T-cell (primary cell): ENCODE data around the gene PDGFRA. TPM values are rescaled to one million over a fixed set of nuclear protein-coding genes. Genes with fewer than 3 reads are reported as not detected.

Experiments used
- ATAC-seq, 4 experiments: fragments of 200-7000 bp in 3 of 4; fragments of 150-1000 bp in 1 of 4; cut with Tn5 transposase; replicated peaks in 1 of 4; 1 replicate in 3 of 4; 2 replicates in 1 of 4; pipeline ENCODE4 v1.10.0; 2021; ENCODE audit warnings: moderate library complexity in 3 of 4, mild to moderate bottlenecking in 2 of 4, moderate number of reproducible peaks in 1 of 4
- CTCF ChIA-PET, 2 donors: fragments of 300-600 bp; sonication (Branson Sonifier 250); formaldehyde crosslinking; loops; one replicate each; lab custom pipeline; 2022; ENCODE audit warnings: antibody characterized with exemption in 2 of 2; lab: Charles Lee
- POLR2A ChIA-PET, 2 donors: fragments of 300-600 bp; sonication (Branson Sonifier 250); formaldehyde crosslinking; loops; one replicate each; lab custom pipeline; 2022; ENCODE audit warnings: antibody characterized with exemption in 2 of 2; lab: Charles Lee
- DNase-seq, 35 experiments: peaks; one replicate each; pipeline versions ENCODE4 v3.0.0 to v3.0.0-alpha.2; 2013 to 2023
- H3K27ac ChIP-seq: one replicate; pipeline ENCODE4 v1.5.1; 2013; ENCODE audit warnings: low read length
- H3K27me3 ChIP-seq, 2 experiments: replicated peaks in 1 of 2; 1 replicate in 1 of 2; 2 replicates in 1 of 2; pipeline versions ENCODE4 v1.6.1 to v1.7.0; 2013; ENCODE audit warnings: low read length in 1 of 2, mixed read lengths in 1 of 2; ENCODE audit not compliant: control insufficient read depth in 2 of 2, insufficient read depth in 2 of 2; ENCODE audit errors: extremely low read depth in 1 of 2
- H3K36me3 ChIP-seq, 2 donors: 1 replicate in 1 of 2; 2 replicates in 1 of 2; pipeline versions ENCODE4 v1.6.1 to v1.7.0; 2013; ENCODE audit warnings: low read length in 1 of 2; ENCODE audit not compliant: control insufficient read depth in 2 of 2, insufficient read depth in 1 of 2; ENCODE audit errors: extremely low read depth in 1 of 2
- H3K4me1 ChIP-seq, 2 experiments: 1 replicate in 1 of 2; 2 replicates in 1 of 2; pipeline versions ENCODE4 v1.6.1 to v1.7.0; 2013; ENCODE audit warnings: low read length in 2 of 2, mixed read lengths in 1 of 2; ENCODE audit not compliant: insufficient read depth in 2 of 2, control insufficient read depth in 1 of 2; ENCODE audit errors: extremely low read depth in 1 of 2
- H3K4me3 ChIP-seq, 2 donors: 1 replicate in 1 of 2; 2 replicates in 1 of 2; pipeline versions ENCODE4 v1.5.1 to v1.7.0; 2013; ENCODE audit warnings: mild to moderate bottlenecking in 2 of 2, low read length in 1 of 2, moderate library complexity in 1 of 2; ENCODE audit not compliant: control insufficient read depth in 1 of 2; ENCODE audit errors: extremely low read depth in 1 of 2
- H3K9me3 ChIP-seq: 2 replicates; pipeline ENCODE4 v1.7.0; 2013
- H3K27ac Mint-ChIP-seq, 2 donors: one replicate each; pipeline ENCODE4 v1.8.0; 2020 to 2021; ENCODE audit warnings: mild to moderate bottlenecking in 2 of 2, mixed read lengths in 2 of 2
- H3K27me3 Mint-ChIP-seq, 2 donors: one replicate each; pipeline ENCODE4 v1.8.0; 2021 to 2022; ENCODE audit warnings: mixed read lengths in 2 of 2
- H3K36me3 Mint-ChIP-seq: one replicate; pipeline ENCODE4 v1.8.0; 2021; ENCODE audit warnings: mixed read lengths
- H3K4me1 Mint-ChIP-seq, 3 donors: one replicate each; pipeline ENCODE4 v1.8.0; 2020 to 2022; ENCODE audit warnings: mixed read lengths in 3 of 3, mild to moderate bottlenecking in 1 of 3
- H3K4me3 Mint-ChIP-seq, 3 donors: one replicate each; pipeline ENCODE4 v1.8.0; 2020 to 2022; ENCODE audit warnings: mild to moderate bottlenecking in 3 of 3, mixed read lengths in 3 of 3, moderate library complexity in 3 of 3
- H3K9me3 Mint-ChIP-seq, 3 donors: one replicate each; pipeline ENCODE4 v1.8.0; 2020 to 2022; ENCODE audit warnings: mixed read lengths in 3 of 3
- WGBS: methylation state at CpG from one replicate; pipeline ENCODE4 v1.1.5; 2013; ENCODE audit warnings: missing lambda C conversion rate; ENCODE audit not compliant: insufficient coverage; 5-methylcytosine and 5-hydroxymethylcytosine counted together
- total RNA-seq, 35 experiments: library from RNA in 6 of 35; stranded (reverse) in 6 of 35; fragments of 120-200 nt in 1 of 35; gene quantifications; one replicate each; pipeline versions ENCODE4 v1.2.1 to v1.2.4 and lab custom pipeline; 2013 to 2026

Gene PDGFRA
- total RNA-seq, 5 donors from 2014 or later (not counting 1 experiment from before 2014, with no cell fraction given): 0.29 to 0.39 (median 0.32) TPM; not detected in 2

- DNase-seq: no peak
- H3K4me1 Mint-ChIP-seq: no peaks in the 10 kb centered on the region
- Histone ChIP-seq H3K27me3 (peaks cover 0 to 11% of the 10 kb centered on the region in 2 experiments), H3K4me3 (no peak overlapping the region), H3K9me3 (no peaks in the 10 kb centered on the region), H3K36me3 (no peaks in the 10 kb centered on the region), H3K4me1 (no peaks in the 10 kb centered on the region), H3K27ac (no peak overlapping the region)
- ChIA-PET CTCF (no interaction called here), POLR2A (no interaction called here)
- no peak for ATAC-seq
- no peak overlapping the region for H3K4me3 Mint-ChIP-seq
- 39% methylated on average over 12 of the region's 20 CpGs for WGBS
- peaks cover 0 to 1% (median 0%) of the 10 kb centered on the region in 3 donors for H3K9me3 Mint-ChIP-seq
- no peaks in the 10 kb centered on the region for H3K36me3 Mint-ChIP-seq
- peaks cover 32 to 50% of the 10 kb centered on the region in 2 donors for H3K27me3 Mint-ChIP-seq
- H3K27ac Mint-ChIP-seq: no peak overlapping the region
Measured at GRCh38 chr4:54276641-54277430, 47.7 kb downstream of the PDGFRA start.

GRCh38 chr4:54277691-54278090 lies 48.6 kb downstream of the PDGFRA start:
- H3K27me3 Mint-ChIP-seq: peaks cover 26 to 48% of the 10 kb centered on the region in 2 donors
- H3K27ac Mint-ChIP-seq: no peak overlapping the region
- no peak overlapping the region for H3K4me3 Mint-ChIP-seq
- H3K36me3 ChIP-seq: no peaks in the 10 kb centered on the region
- no peaks in the 10 kb centered on the region for H3K4me1 ChIP-seq
- no peak for DNase-seq
- H3K4me3 ChIP-seq: no peak overlapping the region
- no peaks in the 10 kb centered on the region for H3K9me3 ChIP-seq
- ATAC-seq: no peak
- H3K27ac ChIP-seq: no peak overlapping the region
- ChIA-PET POLR2A (no interaction called here), CTCF (no interaction called here)
- no peaks in the 10 kb centered on the region for H3K4me1 Mint-ChIP-seq
- no peaks in the 10 kb centered on the region for H3K36me3 Mint-ChIP-seq
- peaks cover 0 to 10% (median 5%) of the 10 kb centered on the region in 3 donors for H3K9me3 Mint-ChIP-seq
- H3K27me3 ChIP-seq: peaks cover 0 to 11% of the 10 kb centered on the region in 2 experiments
- no CpG with 5 or more reads among the region's 1 CpG for WGBS

GRCh38 chr4:54278216-54278615 lies 49.1 kb downstream of the PDGFRA start:
- DNase-seq: no peak
- no peaks in the 10 kb centered on the region for H3K4me1 ChIP-seq
- ChIA-PET CTCF (interaction anchor here in 1 of 2 donors (0.6 kb wide), 2 partner anchors 59 to 348 kb away, joined by 3 to 4 read pairs; no protein-coding TSS in a partner anchor), POLR2A (interaction anchor here in 1 of 2 donors (0.6 kb wide), 1 partner anchor 38 kb away, joined by 5 read pairs; no protein-coding TSS in a partner anchor)
- H3K4me3 ChIP-seq: no peak overlapping the region
- peaks cover 22 to 42% of the 10 kb centered on the region in 2 donors for H3K27me3 Mint-ChIP-seq
- H3K36me3 ChIP-seq: no peaks in the 10 kb centered on the region
- no peak overlapping the region for H3K27ac Mint-ChIP-seq
- H3K27me3 ChIP-seq: peaks cover 0 to 11% of the 10 kb centered on the region in 2 experiments
- no peak overlapping the region for H3K27ac ChIP-seq
- no peak for ATAC-seq
- H3K36me3 Mint-ChIP-seq: no peaks in the 10 kb centered on the region
- H3K9me3 ChIP-seq: no peaks in the 10 kb centered on the region
- WGBS: no CpG with 5 or more reads among the region's 2 CpGs
- no peaks in the 10 kb centered on the region for H3K4me1 Mint-ChIP-seq
- peaks cover 0 to 10% (median 6%) of the 10 kb centered on the region in 3 donors for H3K9me3 Mint-ChIP-seq
- H3K4me3 Mint-ChIP-seq: no peak overlapping the region

GRCh38 chr4:54281054-54281766 lies 52.1 kb downstream of the PDGFRA start:
- Histone ChIP-seq H3K27me3 (peaks cover 0 to 7% of the 10 kb centered on the region in 2 experiments), H3K27ac (no peak overlapping the region), H3K9me3 (no peaks in the 10 kb centered on the region), H3K4me3 (no peak overlapping the region), H3K4me1 (no peaks in the 10 kb centered on the region), H3K36me3 (no peaks in the 10 kb centered on the region)
- ATAC-seq (no peak), DNase-seq (no peak)
- H3K4me3 Mint-ChIP-seq: no peak overlapping the region
- no peak overlapping the region for H3K27ac Mint-ChIP-seq
- ChIA-PET CTCF (no interaction called here), POLR2A (no interaction called here)
- H3K36me3 Mint-ChIP-seq: no peaks in the 10 kb centered on the region
- H3K4me1 Mint-ChIP-seq: no peaks in the 10 kb centered on the region
- peaks cover 5 to 25% (median 18%) of the 10 kb centered on the region in 3 donors for H3K9me3 Mint-ChIP-seq
- WGBS: 0% methylated on average over 1 of the region's 6 CpGs
- peaks cover 8 to 22% of the 10 kb centered on the region in 2 donors for H3K27me3 Mint-ChIP-seq

- CTCF ChIA-PET: no interaction called here
Measured at GRCh38 chr4:54282837-54283236, 53.7 kb downstream of the PDGFRA start.

GRCh38 chr4:54289316-54289715 lies 60.2 kb downstream of the PDGFRA start:
- H3K4me3 ChIP-seq: no peak overlapping the region
- H3K27ac ChIP-seq: no peak overlapping the region
- ChIA-PET POLR2A (interaction anchor here in 1 of 2 donors (0.7 kb wide), 1 partner anchor 19 kb away, joined by 3 read pairs; no protein-coding TSS in a partner anchor), CTCF (no interaction called here)
- peaks cover under 1 to 6% (median 4%) of the 10 kb centered on the region in 3 donors for H3K9me3 Mint-ChIP-seq
- no peak overlapping the region for H3K4me3 Mint-ChIP-seq
- peaks cover 11 to 17% of the 10 kb centered on the region in 2 donors for H3K27me3 Mint-ChIP-seq
- no peaks in the 10 kb centered on the region for H3K36me3 Mint-ChIP-seq
- no peak for ATAC-seq
- no peak for DNase-seq
- H3K27me3 ChIP-seq: peaks cover 0 to 10% of the 10 kb centered on the region in 2 experiments
- no peaks in the 10 kb centered on the region for H3K4me1 ChIP-seq
- no peaks in the 10 kb centered on the region for H3K4me1 Mint-ChIP-seq
- no peaks in the 10 kb centered on the region for H3K9me3 ChIP-seq
- no CpG with 5 or more reads among the region's 2 CpGs for WGBS
- no peak overlapping the region for H3K27ac Mint-ChIP-seq
- no peaks in the 10 kb centered on the region for H3K36me3 ChIP-seq

More at GRCh38 chr4:54282837-54283236, 53.7 kb downstream of the PDGFRA start:
- H3K27me3 ChIP-seq: peaks cover 0 to 10% of the 10 kb centered on the region in 2 experiments
- DNase-seq (no peak), ATAC-seq (no peak)
- POLR2A ChIA-PET: no interaction called here
- H3K4me3 Mint-ChIP-seq: no peak overlapping the region
- H3K27me3 Mint-ChIP-seq: peaks cover 1 to 13% of the 10 kb centered on the region in 2 donors
- 67% methylated on average over 1 of the region's 4 CpGs for WGBS
- no peak overlapping the region for H3K27ac ChIP-seq
- no peak overlapping the region for H3K27ac Mint-ChIP-seq
- H3K9me3 Mint-ChIP-seq: peaks cover 5 to 25% (median 18%) of the 10 kb centered on the region in 3 donors
- H3K4me1 Mint-ChIP-seq: no peaks in the 10 kb centered on the region
- H3K4me1 ChIP-seq: no peaks in the 10 kb centered on the region
- no peaks in the 10 kb centered on the region for H3K36me3 ChIP-seq
- no peaks in the 10 kb centered on the region for H3K9me3 ChIP-seq
- H3K36me3 Mint-ChIP-seq: no peaks in the 10 kb centered on the region
- no peak overlapping the region for H3K4me3 ChIP-seq
